Transverse colon (tissue), 4 donors: Measurements from ENCODE around the gene SYMPK.

Experiments
- EP300 ChIP-seq: sonication (generic); formaldehyde crosslinking; IDR thresholded peaks from one replicate; pipeline ENCODE4 v1.6.1; 2017; ENCODE audit warnings: antibody characterized with exemption, low read depth
- POLR2A ChIP-seq: fragments of 450-650 bp; IDR thresholded peaks from one replicate; pipeline ENCODE4 v1.6.1; 2016; ENCODE audit warnings: antibody characterized with exemption, mild to moderate bottlenecking, moderate library complexity
- POLR2AphosphoS5 ChIP-seq, 3 donors: sonication (generic); formaldehyde crosslinking; IDR thresholded peaks; one replicate each; pipeline ENCODE4 v1.6.1; 2016; ENCODE audit warnings: antibody characterized with exemption in 3 of 3
- TF ChIP-seq, protein P1 (sequence below), 5 experiments: fragments of 200-600 bp in 3 of 5; fragments of 450-650 bp in 2 of 5; sonication (generic) in 3 of 5; IDR thresholded peaks; 1 replicate in 2 of 5; 2 replicates in 3 of 5; pipeline ENCODE4 v1.5.1; 2016 to 2017; ENCODE audit warnings: antibody characterized with exemption in 5 of 5, inconsistent platforms in 3 of 5, mild to moderate bottlenecking in 2 of 5, moderate library complexity in 1 of 5

- TF ChIP-seq, protein P1, sequence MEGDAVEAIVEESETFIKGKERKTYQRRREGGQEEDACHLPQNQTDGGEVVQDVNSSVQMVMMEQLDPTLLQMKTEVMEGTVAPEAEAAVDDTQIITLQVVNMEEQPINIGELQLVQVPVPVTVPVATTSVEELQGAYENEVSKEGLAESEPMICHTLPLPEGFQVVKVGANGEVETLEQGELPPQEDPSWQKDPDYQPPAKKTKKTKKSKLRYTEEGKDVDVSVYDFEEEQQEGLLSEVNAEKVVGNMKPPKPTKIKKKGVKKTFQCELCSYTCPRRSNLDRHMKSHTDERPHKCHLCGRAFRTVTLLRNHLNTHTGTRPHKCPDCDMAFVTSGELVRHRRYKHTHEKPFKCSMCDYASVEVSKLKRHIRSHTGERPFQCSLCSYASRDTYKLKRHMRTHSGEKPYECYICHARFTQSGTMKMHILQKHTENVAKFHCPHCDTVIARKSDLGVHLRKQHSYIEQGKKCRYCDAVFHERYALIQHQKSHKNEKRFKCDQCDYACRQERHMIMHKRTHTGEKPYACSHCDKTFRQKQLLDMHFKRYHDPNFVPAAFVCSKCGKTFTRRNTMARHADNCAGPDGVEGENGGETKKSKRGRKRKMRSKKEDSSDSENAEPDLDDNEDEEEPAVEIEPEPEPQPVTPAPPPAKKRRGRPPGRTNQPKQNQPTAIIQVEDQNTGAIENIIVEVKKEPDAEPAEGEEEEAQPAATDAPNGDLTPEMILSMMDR (IDR thresholded peaks at IDR 0.05): no peak
- TF ChIP-seq POLR2A: no peak
- no peak for TF ChIP-seq POLR2AphosphoS5 (IDR thresholded peaks at IDR 0.05)
- no peak for TF ChIP-seq EP300
Measured at GRCh38 chr19:45766869-45767346, 96.0 kb downstream of the SYMPK start.
